ENCODE data around the gene ACTL6B.

DNA sequence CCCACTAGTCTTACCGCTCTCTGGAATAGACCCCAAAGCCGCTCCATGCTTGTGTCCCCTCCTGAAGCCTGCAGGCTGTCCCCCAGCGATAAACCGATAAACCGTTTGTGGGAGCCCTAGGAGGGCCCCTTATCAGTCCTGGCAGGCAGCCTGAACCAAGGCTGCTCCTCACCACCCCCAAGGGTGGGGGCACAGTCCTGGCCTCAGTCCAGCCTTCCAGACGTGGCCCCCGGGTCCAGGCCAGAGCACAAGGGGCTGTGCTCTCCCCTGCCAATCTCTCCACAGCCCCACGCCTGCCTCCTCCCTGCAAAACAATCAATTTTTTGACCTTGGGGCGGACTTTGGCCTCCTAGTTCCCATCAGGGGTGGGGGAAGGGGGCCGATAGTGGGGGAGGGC lies 14.8 kb downstream of the ACTL6B start, which contains the start of gene TFR2:
- no peak for TF ChIP-seq POLR2AphosphoS5 (IDR thresholded peaks at IDR 0.05; ENCODE audit: insufficient read depth, low read depth, low read length)
- TF ChIP-seq, protein P1, sequence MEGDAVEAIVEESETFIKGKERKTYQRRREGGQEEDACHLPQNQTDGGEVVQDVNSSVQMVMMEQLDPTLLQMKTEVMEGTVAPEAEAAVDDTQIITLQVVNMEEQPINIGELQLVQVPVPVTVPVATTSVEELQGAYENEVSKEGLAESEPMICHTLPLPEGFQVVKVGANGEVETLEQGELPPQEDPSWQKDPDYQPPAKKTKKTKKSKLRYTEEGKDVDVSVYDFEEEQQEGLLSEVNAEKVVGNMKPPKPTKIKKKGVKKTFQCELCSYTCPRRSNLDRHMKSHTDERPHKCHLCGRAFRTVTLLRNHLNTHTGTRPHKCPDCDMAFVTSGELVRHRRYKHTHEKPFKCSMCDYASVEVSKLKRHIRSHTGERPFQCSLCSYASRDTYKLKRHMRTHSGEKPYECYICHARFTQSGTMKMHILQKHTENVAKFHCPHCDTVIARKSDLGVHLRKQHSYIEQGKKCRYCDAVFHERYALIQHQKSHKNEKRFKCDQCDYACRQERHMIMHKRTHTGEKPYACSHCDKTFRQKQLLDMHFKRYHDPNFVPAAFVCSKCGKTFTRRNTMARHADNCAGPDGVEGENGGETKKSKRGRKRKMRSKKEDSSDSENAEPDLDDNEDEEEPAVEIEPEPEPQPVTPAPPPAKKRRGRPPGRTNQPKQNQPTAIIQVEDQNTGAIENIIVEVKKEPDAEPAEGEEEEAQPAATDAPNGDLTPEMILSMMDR (IDR thresholded peaks at IDR 0.05; ENCODE audit: extremely low read depth in 1 of 2, insufficient read depth in 1 of 2, low read depth in 1 of 2, low read length in 2 of 2): no peak
- no peak for TF ChIP-seq POLR2A (IDR thresholded peaks at IDR 0.05; ENCODE audit: low read depth, low read length)
- TF ChIP-seq, protein P2, sequence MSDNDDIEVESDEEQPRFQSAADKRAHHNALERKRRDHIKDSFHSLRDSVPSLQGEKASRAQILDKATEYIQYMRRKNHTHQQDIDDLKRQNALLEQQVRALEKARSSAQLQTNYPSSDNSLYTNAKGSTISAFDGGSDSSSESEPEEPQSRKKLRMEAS (IDR thresholded peaks at IDR 0.05; ENCODE audit: insufficient read depth, insufficient read length): no peak
- no peak for TF ChIP-seq GATA2 (IDR thresholded peaks at IDR 0.05; ENCODE audit: insufficient read depth, insufficient read length, low read depth, low read length)
- no peak for TF ChIP-seq JUN (IDR thresholded peaks at IDR 0.05; ENCODE audit: borderline replicate concordance, insufficient read depth, insufficient read length, low read depth)
